ENCODE measurements around the gene CEP43. TPM values are rescaled to one million over a fixed set of nuclear protein-coding genes. Genes with fewer than 3 reads are reported as not detected.

The CEP43 gene
- total and polyA plus RNA-seq, 2 experiments from 2014 or later = 20.5 to 28.1 TPM

GRCh38 chr6:167027308-167027707 lies 28.1 kb downstream of the CEP43 start:
- Histone ChIP-seq H2AFZ (no peak overlapping the region), H3K4me2 (no peak overlapping the region)

GRCh38 chr6:167027772-167028171 lies 28.6 kb downstream of the CEP43 start:
- no peak for DNase-seq (ENCODE audit: low spot score)
- Histone ChIP-seq H3K27me3 (no peaks in the 10 kb centered on the region), H3K4me2 (no peak overlapping the region), H3K36me3 (replicated peaks; ENCODE audit: insufficient read depth, low read depth) (no peaks in the 10 kb centered on the region), H2AFZ (no peak overlapping the region), H3K9me2 (replicated peaks; ENCODE audit: insufficient read depth) (no peaks in the 10 kb centered on the region), H3K4me1 (ENCODE audit: insufficient read depth) (no peaks in the 10 kb centered on the region), H3K4me3 (no peak overlapping the region), H3K27ac (no peak overlapping the region), H3K79me2 (no peaks in the 10 kb centered on the region), H3K9me3 (ENCODE audit: low read depth) (no peaks in the 10 kb centered on the region), H4K20me1 (ENCODE audit: insufficient read depth, poor library complexity, severe bottlenecking) (no peaks in the 10 kb centered on the region)
- WGBS (ENCODE audit: low lambda C conversion rate, missing lambda C conversion rate) = 97% methylated on average over 6 of the region's 6 CpGs
- TF ChIP-seq EZH2phosphoT487 (IDR thresholded peaks at IDR 0.05; ENCODE audit: low read depth, severe bottlenecking, unreplicated experiment) (no peak), CTCF (IDR thresholded peaks at IDR 0.05; ENCODE audit: poor library complexity) (no peak), EZH2 (IDR thresholded peaks at IDR 0.05; ENCODE audit: borderline replicate concordance) (no peak)

More at GRCh38 chr6:167027308-167027707, 28.1 kb downstream of the CEP43 start:
- DNase-seq (ENCODE audit: low spot score) = no peak
- Histone ChIP-seq H3K4me1 (ENCODE audit: insufficient read depth) (no peaks in the 10 kb centered on the region), H3K27ac (no peak overlapping the region), H3K27me3 (no peaks in the 10 kb centered on the region), H3K9me2 (replicated peaks; ENCODE audit: insufficient read depth) (no peaks in the 10 kb centered on the region), H3K36me3 (replicated peaks; ENCODE audit: insufficient read depth, low read depth) (no peaks in the 10 kb centered on the region), H3K9me3 (ENCODE audit: low read depth) (no peaks in the 10 kb centered on the region), H4K20me1 (ENCODE audit: insufficient read depth, poor library complexity, severe bottlenecking) (no peaks in the 10 kb centered on the region), H3K4me3 (no peak overlapping the region), H3K79me2 (no peaks in the 10 kb centered on the region)
- no peak for TF ChIP-seq CTCF (IDR thresholded peaks at IDR 0.05; ENCODE audit: poor library complexity)
- TF ChIP-seq EZH2 (IDR thresholded peaks at IDR 0.05; ENCODE audit: borderline replicate concordance) = no peak
- no peak for TF ChIP-seq EZH2phosphoT487 (IDR thresholded peaks at IDR 0.05; ENCODE audit: low read depth, severe bottlenecking, unreplicated experiment)
- 95% methylated on average over 3 of the region's 3 CpGs for WGBS (ENCODE audit: low lambda C conversion rate, missing lambda C conversion rate)

- Histone ChIP-seq H3K79me2 (no peaks in the 10 kb centered on the region), H3K4me2 (no peak overlapping the region), H3K27me3 (no peaks in the 10 kb centered on the region), H2AFZ (no peak overlapping the region), H3K9me3 (ENCODE audit: low read depth) (no peaks in the 10 kb centered on the region), H3K27ac (no peak overlapping the region), H3K9me2 (replicated peaks; ENCODE audit: insufficient read depth) (no peaks in the 10 kb centered on the region), H3K4me3 (no peak overlapping the region), H4K20me1 (ENCODE audit: insufficient read depth, poor library complexity, severe bottlenecking) (no peaks in the 10 kb centered on the region), H3K36me3 (replicated peaks; ENCODE audit: insufficient read depth, low read depth) (no peaks in the 10 kb centered on the region), H3K4me1 (ENCODE audit: insufficient read depth) (no peaks in the 10 kb centered on the region)
- WGBS (ENCODE audit: low lambda C conversion rate, missing lambda C conversion rate) = 81% methylated on average over 11 of the region's 11 CpGs
- DNase-seq (ENCODE audit: low spot score) = no peak
- TF ChIP-seq CTCF (IDR thresholded peaks at IDR 0.05; ENCODE audit: poor library complexity) = no peak
- TF ChIP-seq EZH2 (IDR thresholded peaks at IDR 0.05; ENCODE audit: borderline replicate concordance) = no peak
- no peak for TF ChIP-seq EZH2phosphoT487 (IDR thresholded peaks at IDR 0.05; ENCODE audit: low read depth, severe bottlenecking, unreplicated experiment)
Measured at GRCh38 chr6:167030222-167031072, 31.2 kb downstream of the CEP43 start.

Data from hepatocyte (in vitro differentiated cells).